Endodermal cell (in vitro differentiated cells): ENCODE results near the gene USP9X. TPM values are rescaled to one million over a fixed set of nuclear protein-coding genes. Genes with fewer than 3 reads are reported as not detected.
"Not testable (repeated sequence)": the region's sequence is repeated elsewhere in the genome, so short reads cannot be mapped to it uniquely, and the experiment has no call there.

Experiments
- DNase-seq: peaks from one replicate; pipeline ENCODE4 v3.0.0-alpha.2; 2017
- H3K27ac ChIP-seq: 2 replicates; pipeline ENCODE4 v1.5.1; 2013; ENCODE audit warnings: mild to moderate bottlenecking, low read depth, low read length, moderate library complexity
- H3K27me3 ChIP-seq: 2 replicates; pipeline ENCODE4 v1.6.1; 2013; ENCODE audit warnings: mild to moderate bottlenecking, low read length, moderate library complexity; ENCODE audit not compliant: insufficient read depth, control insufficient read depth, poor library complexity, severe bottlenecking
- H3K36me3 ChIP-seq: 2 replicates; pipeline ENCODE4 v1.7.0; 2013; ENCODE audit warnings: mild to moderate bottlenecking, low read length, moderate library complexity; ENCODE audit not compliant: control insufficient read depth, insufficient read depth
- H3K4me1 ChIP-seq: one replicate; pipeline ENCODE4 v1.7.0; 2013; ENCODE audit warnings: low read length; ENCODE audit not compliant: control insufficient read depth, insufficient read depth
- H3K4me3 ChIP-seq: 2 replicates; pipeline ENCODE4 v1.5.1; 2013; ENCODE audit warnings: mild to moderate bottlenecking, low read length, moderate library complexity
- H3K9ac ChIP-seq: 2 replicates; pipeline ENCODE4 v1.6.1; 2013; ENCODE audit warnings: mild to moderate bottlenecking, low read length, moderate library complexity; ENCODE audit not compliant: poor library complexity, severe bottlenecking; ENCODE audit errors: extremely low read depth
- H3K9me3 ChIP-seq: 2 replicates; pipeline ENCODE4 v1.6.1; 2013; ENCODE audit warnings: mild to moderate bottlenecking, low read length, moderate library complexity; ENCODE audit not compliant: control insufficient read depth
- H3K27ac Mint-ChIP-seq: 2 replicates; pipeline ENCODE4 v1.8.0; 2020; ENCODE audit warnings: mixed read lengths
- H3K27me3 Mint-ChIP-seq: 2 replicates; pipeline ENCODE4 v1.8.0; 2021; ENCODE audit warnings: mild to moderate bottlenecking, mixed read lengths; ENCODE audit not compliant: insufficient read depth
- H3K36me3 Mint-ChIP-seq: 2 replicates; pipeline ENCODE4 v1.8.0; 2020; ENCODE audit warnings: low read depth, mixed read lengths
- H3K4me1 Mint-ChIP-seq: 2 replicates; pipeline ENCODE4 v1.8.0; 2020; ENCODE audit warnings: mixed read lengths
- H3K4me3 Mint-ChIP-seq: 2 replicates; pipeline ENCODE4 v1.8.0; 2020; ENCODE audit warnings: mild to moderate bottlenecking, moderate library complexity, mixed read lengths
- H3K9me3 Mint-ChIP-seq: 2 replicates; pipeline ENCODE4 v1.8.0; 2020; ENCODE audit warnings: mild to moderate bottlenecking, mixed read lengths
- WGBS, 2 experiments: methylation state at CpG; one replicate each; pipeline versions ENCODE4 v1.1.5 to v1.1.7; 2013; ENCODE audit warnings: missing lambda C conversion rate in 2 of 2, mixed read lengths in 1 of 2; ENCODE audit not compliant: insufficient coverage in 1 of 2, insufficient read length in 1 of 2; 5-methylcytosine and 5-hydroxymethylcytosine counted together
- total RNA-seq, 2 donors: library from RNA; stranded (reverse); fragmentation: NEBNext Ultra II Directional in 1 of 2; extraction: Animal tissue kit (Norgen Biotek cat#: 25700) in 1 of 2; gene quantifications; 2 replicates in 1 of 2; 3 replicates in 1 of 2; pipeline ENCODE4 v1.2.1, GENCODE V29; 2021
- TF ChIP-seq, protein P1 (sequence below): fragments of 200-600 bp; sonication (generic); conservative IDR thresholded peaks from 2 replicates; pipeline ENCODE4 v1.5.0; 2021; ENCODE audit warnings: antibody characterized with exemption, mild to moderate bottlenecking

The USP9X gene
- total RNA-seq, 2 donors from 2014 or later: 88.1 to 128 TPM

- WGBS, 2 experiments: 71% methylated on average over 17 of the region's 19 CpGs; no CpG with 5 or more reads in 1 of the 2 experiments
- H3K4me3 Mint-ChIP-seq: peak overlapping the region; percentile 69
- H3K27me3 ChIP-seq: no peaks in the 10 kb centered on the region
- TF ChIP-seq, protein P1, sequence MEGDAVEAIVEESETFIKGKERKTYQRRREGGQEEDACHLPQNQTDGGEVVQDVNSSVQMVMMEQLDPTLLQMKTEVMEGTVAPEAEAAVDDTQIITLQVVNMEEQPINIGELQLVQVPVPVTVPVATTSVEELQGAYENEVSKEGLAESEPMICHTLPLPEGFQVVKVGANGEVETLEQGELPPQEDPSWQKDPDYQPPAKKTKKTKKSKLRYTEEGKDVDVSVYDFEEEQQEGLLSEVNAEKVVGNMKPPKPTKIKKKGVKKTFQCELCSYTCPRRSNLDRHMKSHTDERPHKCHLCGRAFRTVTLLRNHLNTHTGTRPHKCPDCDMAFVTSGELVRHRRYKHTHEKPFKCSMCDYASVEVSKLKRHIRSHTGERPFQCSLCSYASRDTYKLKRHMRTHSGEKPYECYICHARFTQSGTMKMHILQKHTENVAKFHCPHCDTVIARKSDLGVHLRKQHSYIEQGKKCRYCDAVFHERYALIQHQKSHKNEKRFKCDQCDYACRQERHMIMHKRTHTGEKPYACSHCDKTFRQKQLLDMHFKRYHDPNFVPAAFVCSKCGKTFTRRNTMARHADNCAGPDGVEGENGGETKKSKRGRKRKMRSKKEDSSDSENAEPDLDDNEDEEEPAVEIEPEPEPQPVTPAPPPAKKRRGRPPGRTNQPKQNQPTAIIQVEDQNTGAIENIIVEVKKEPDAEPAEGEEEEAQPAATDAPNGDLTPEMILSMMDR: no peak
- peaks cover 2% of the 10 kb centered on the region for H3K27me3 Mint-ChIP-seq
- peak overlapping the region; percentile 55 for H3K27ac Mint-ChIP-seq
- H3K36me3 Mint-ChIP-seq: no peaks in the 10 kb centered on the region
- no peaks in the 10 kb centered on the region for H3K4me1 Mint-ChIP-seq
- no peaks in the 10 kb centered on the region for H3K9me3 ChIP-seq
- DNase-seq: peak; percentile 61
- no peaks in the 10 kb centered on the region for H3K4me1 ChIP-seq
- peak overlapping the region; percentile 66 for H3K4me3 ChIP-seq
- no peak overlapping the region for H3K27ac ChIP-seq
- H3K36me3 ChIP-seq: no peaks in the 10 kb centered on the region
- H3K9ac ChIP-seq: no peak overlapping the region
- H3K9me3 Mint-ChIP-seq: peaks cover 33% of the 10 kb centered on the region
These were observed 191.6 kb downstream of the USP9X start for GRCh38 chrX:41276661-41277506.

DNA sequence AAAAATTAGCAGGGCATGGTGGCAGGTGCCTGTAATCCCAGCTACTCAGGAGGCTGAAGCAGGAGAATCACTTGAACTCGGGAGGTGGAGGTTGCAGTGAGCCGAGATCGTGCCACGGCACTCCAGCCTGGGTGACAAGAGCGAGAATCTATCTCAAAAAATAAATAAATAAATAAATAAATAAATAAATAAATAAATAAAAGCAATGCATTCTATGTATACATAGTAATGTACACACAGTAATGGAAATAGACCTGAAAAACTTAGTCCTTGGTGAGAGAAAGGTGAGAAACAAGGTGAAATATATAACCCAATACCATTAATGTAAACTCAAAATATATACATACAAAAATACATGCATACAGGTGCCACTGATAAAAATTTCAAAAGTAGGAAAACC lies 197.1 kb downstream of the USP9X start:
- H3K36me3 ChIP-seq, H3K27me3 ChIP-seq, H3K27me3 Mint-ChIP-seq, H3K9ac ChIP-seq, H3K27ac ChIP-seq, H3K4me3 Mint-ChIP-seq, H3K4me1 ChIP-seq, H3K4me1 Mint-ChIP-seq, H3K27ac Mint-ChIP-seq, DNase-seq, H3K9me3 ChIP-seq, H3K36me3 Mint-ChIP-seq, H3K4me3 ChIP-seq: not testable (repeated sequence)
- WGBS, 2 experiments: 64% methylated on average over 1 of the region's 5 CpGs; no CpG with 5 or more reads in 1 of the 2 experiments
- peaks cover 39% of the 10 kb centered on the region for H3K9me3 Mint-ChIP-seq

DNA sequence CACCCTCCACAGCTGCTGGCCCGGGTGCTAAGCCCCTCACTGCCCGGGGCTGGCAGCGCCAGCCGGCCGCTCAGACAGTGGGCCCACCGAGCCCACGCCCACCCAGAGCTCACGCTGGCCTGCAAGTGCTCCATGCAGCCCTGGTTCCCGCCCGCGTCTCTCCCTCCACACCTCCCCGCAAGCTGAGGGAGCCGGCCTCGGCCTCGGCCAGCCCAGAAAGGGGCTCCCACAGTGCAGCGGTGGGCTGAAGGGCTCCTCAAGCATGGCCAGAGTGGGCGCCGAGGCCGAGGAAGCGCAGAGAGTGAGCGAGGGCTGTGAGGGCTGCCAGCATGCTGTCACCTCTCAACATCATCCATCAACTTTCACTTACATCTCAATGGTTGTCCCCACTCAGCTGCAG lies 200.7 kb downstream of the USP9X start:
- H3K27ac ChIP-seq, DNase-seq, H3K27ac Mint-ChIP-seq, H3K9ac ChIP-seq, H3K9me3 ChIP-seq, H3K4me1 Mint-ChIP-seq, H3K36me3 ChIP-seq, H3K4me1 ChIP-seq, H3K36me3 Mint-ChIP-seq, H3K4me3 Mint-ChIP-seq, H3K4me3 ChIP-seq, H3K27me3 ChIP-seq, H3K27me3 Mint-ChIP-seq: not testable (repeated sequence)
- WGBS, 2 experiments: 98% methylated on average over 15 of the region's 21 CpGs; no CpG with 5 or more reads in 1 of the 2 experiments
- peaks cover 34% of the 10 kb centered on the region for H3K9me3 Mint-ChIP-seq

Other genes starting within 250 kb of the USP9X start
- 100 to 1,000 TPM; 218 to 274 TPM for gene DDX3X, start 248.7 kb downstream of the USP9X start, total RNA-seq